Activated CD4-positive, alpha-beta T cell treated with anti-CD3 and anti-CD28 coated beads for 1 hour (primary cell): Measurements from ENCODE around the gene HCFC1.

Experiments used
- DNase-seq: peaks from one replicate; pipeline ENCODE4 v3.0.0-alpha.2; 2020

The HCFC1 gene

GRCh38 chrX:153973127-153974002, 1.7 kb upstream of the HCFC1 start:
- DNase-seq: no peak

GRCh38 chrX:153972368-153973126, 929 bp upstream of the HCFC1 start, which contains the start of gene TMEM187:
TSS of gene TMEM187 (plus strand) at chrX:153972754. CDS start at chrX:153982063, 9,309 bp downstream.
- peak; percentile 78 for DNase-seq

- peak; percentile 81 for DNase-seq
Observed at GRCh38 chrX:153971124-153971449, 531 bp downstream of the HCFC1 start.

- DNase-seq: no peak
Observed at GRCh38 chrX:153970357-153971123, 1.1 kb downstream of the HCFC1 start.

- no peak for DNase-seq
Observed at GRCh38 chrX:153969904-153970356, 1.7 kb downstream of the HCFC1 start.

- no peak for DNase-seq
Observed at GRCh38 chrX:153969125-153969903, 2.3 kb downstream of the HCFC1 start.

GRCh38 chrX:153968754-153969124, 2.9 kb downstream of the HCFC1 start:
- peak; percentile 24 for DNase-seq

- no peak for DNase-seq
Observed at GRCh38 chrX:153968255-153968654, 3.4 kb downstream of the HCFC1 start.

GRCh38 chrX:153967536-153968224, 3.9 kb downstream of the HCFC1 start:
- no peak for DNase-seq

- no peak for DNase-seq
Observed at GRCh38 chrX:153966841-153967535, 4.6 kb downstream of the HCFC1 start.

GRCh38 chrX:153966283-153966688, 5.3 kb downstream of the HCFC1 start:
- no peak for DNase-seq

GRCh38 chrX:153965406-153965805, 6.2 kb downstream of the HCFC1 start:
- DNase-seq: no peak

GRCh38 chrX:153964105-153964504, 7.5 kb downstream of the HCFC1 start:
- no peak for DNase-seq

- no peak for DNase-seq
Observed at GRCh38 chrX:153963546-153963945, 8.1 kb downstream of the HCFC1 start.

- DNase-seq: no peak
Observed at GRCh38 chrX:153961292-153961691, 10.3 kb downstream of the HCFC1 start.

GRCh38 chrX:153960786-153961185, 10.8 kb downstream of the HCFC1 start:
- no peak for DNase-seq

- DNase-seq: no peak
Observed at GRCh38 chrX:153960077-153960476, 11.5 kb downstream of the HCFC1 start.

GRCh38 chrX:153959649-153960048, 12.0 kb downstream of the HCFC1 start:
- DNase-seq: no peak

GRCh38 chrX:153958605-153959004, 13.0 kb downstream of the HCFC1 start:
- no peak for DNase-seq

- DNase-seq: no peak
Observed at GRCh38 chrX:153957224-153957623, 14.4 kb downstream of the HCFC1 start.
